IPS-18a (cell line): ENCODE measurements around the gene TBX5.

Experiments
- H3K27ac ChIP-seq: one replicate; pipeline ENCODE4 v1.5.1; 2013; ENCODE audit warnings: low read length
- H3K27me3 ChIP-seq: one replicate; pipeline ENCODE4 v1.6.1; 2013; ENCODE audit warnings: mild to moderate bottlenecking, low read length; ENCODE audit not compliant: control insufficient read depth, insufficient read depth
- H3K36me3 ChIP-seq: one replicate; pipeline ENCODE4 v1.6.1; 2013; ENCODE audit warnings: low read depth, low read length; ENCODE audit not compliant: control insufficient read depth
- H3K4me1 ChIP-seq: one replicate; pipeline ENCODE4 v1.6.1; 2013; ENCODE audit warnings: low read depth, low read length; ENCODE audit not compliant: control insufficient read depth
- H3K4me3 ChIP-seq: one replicate; pipeline ENCODE4 v1.5.1; 2013; ENCODE audit warnings: low read length
- H3K9ac ChIP-seq: one replicate; pipeline ENCODE4 v1.6.1; 2013; ENCODE audit warnings: mild to moderate bottlenecking, low read length, moderate library complexity
- H3K9me3 ChIP-seq: one replicate; pipeline ENCODE4 v1.6.1; 2013; ENCODE audit warnings: low read depth, low read length; ENCODE audit not compliant: control insufficient read depth

The TBX5 gene

DNA sequence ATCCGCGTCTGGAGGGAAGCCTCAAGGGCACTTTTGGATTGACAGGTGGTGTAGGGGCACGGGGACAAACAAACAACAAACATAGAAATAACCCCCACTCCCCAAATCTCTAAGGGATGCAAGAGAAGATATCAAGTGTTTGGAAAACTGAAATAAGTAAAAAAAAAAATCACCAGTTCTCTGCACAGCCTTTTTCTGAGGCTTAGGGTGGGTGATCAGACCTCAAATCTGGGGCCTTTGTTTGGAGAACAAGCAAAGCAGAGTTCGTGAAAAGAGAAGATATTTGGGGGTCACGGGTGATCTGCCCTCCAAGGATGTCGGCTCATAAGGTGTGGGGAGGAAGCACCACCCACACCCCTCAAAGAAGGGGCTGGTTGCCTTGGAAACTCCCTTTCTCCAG lies 10.7 kb downstream of the TBX5 start:
- Histone ChIP-seq H3K4me1 (peaks cover 35% of the 10 kb centered on the region), H3K27me3 (peaks cover 100% of the 10 kb centered on the region), H3K36me3 (no peaks in the 10 kb centered on the region), H3K27ac (no peak overlapping the region), H3K9me3 (no peaks in the 10 kb centered on the region), H3K4me3 (no peak overlapping the region), H3K9ac (no peak overlapping the region)

DNA sequence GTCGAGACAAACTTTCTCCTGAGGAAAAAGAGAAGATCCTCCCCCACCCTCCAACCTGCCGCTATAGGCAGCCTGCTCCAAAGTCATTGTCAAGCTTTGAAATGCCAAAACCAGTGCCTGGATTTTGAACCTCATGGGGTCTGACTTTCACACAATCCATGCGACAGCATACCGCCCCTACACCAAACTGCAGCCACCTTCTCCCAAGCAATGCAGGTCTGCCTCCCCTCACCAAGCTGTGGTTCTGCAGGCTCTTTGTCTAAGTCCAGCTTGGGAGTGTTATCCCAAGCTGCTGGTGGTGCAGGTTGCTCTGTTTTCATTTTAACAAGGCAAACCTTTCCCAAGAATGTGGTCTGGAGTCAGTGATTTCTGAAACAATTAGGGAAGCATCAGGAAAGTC lies 12.4 kb downstream of the TBX5 start:
- H3K36me3 ChIP-seq = no peaks in the 10 kb centered on the region
- no peak overlapping the region for H3K9ac ChIP-seq
- no peak overlapping the region for H3K4me3 ChIP-seq
- H3K4me1 ChIP-seq = peaks cover 20% of the 10 kb centered on the region
- no peaks in the 10 kb centered on the region for H3K9me3 ChIP-seq
- H3K27ac ChIP-seq = no peak overlapping the region
- H3K27me3 ChIP-seq = peaks cover 89% of the 10 kb centered on the region

DNA sequence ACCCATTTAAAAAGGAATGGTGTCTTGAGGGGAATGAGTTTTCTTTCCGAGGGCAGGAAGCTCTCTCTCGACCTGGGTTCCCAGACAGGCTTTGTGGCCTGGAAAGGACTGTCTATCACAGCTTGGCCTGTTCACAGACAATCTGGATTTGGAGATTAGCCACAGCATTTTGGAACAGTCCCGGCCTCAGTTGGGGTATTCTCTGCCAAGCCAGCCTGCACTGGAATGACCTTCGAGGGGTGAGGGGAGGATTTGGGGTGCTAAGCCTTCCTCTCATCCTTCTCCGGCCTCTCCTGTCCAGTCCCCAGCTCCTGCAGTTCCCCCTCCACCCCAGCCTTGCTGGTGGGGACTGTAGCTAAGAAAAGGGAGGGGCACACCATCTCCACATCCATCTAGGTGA lies 13.0 kb downstream of the TBX5 start:
- Histone ChIP-seq H3K9ac (no peak overlapping the region), H3K36me3 (no peaks in the 10 kb centered on the region), H3K27me3 (peaks cover 82% of the 10 kb centered on the region), H3K9me3 (no peaks in the 10 kb centered on the region), H3K4me3 (no peak overlapping the region), H3K4me1 (peaks cover 19% of the 10 kb centered on the region), H3K27ac (no peak overlapping the region)

DNA sequence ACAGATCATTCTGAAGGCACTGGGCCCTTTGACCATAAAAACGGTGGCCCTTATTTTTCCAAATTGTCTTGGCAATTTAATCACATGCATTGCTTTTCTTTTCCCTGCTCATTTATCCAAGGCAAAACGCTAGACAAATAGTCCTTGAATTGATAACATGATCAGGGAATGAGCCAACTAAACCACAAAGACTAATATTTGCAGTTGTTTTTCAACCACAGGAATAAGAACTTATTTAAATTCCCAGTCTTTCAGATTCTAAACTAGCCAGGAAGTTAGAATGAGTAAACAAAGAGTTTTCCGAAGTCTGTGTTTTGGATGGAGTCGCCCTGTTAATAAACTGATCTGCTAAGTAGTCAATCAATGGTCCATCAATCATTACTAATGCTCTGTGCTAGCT lies 14.9 kb downstream of the TBX5 start:
- Histone ChIP-seq H3K4me3 (no peak overlapping the region), H3K36me3 (no peaks in the 10 kb centered on the region), H3K9me3 (no peaks in the 10 kb centered on the region), H3K9ac (no peak overlapping the region), H3K4me1 (peaks cover 17% of the 10 kb centered on the region), H3K27me3 (peaks cover 64% of the 10 kb centered on the region), H3K27ac (no peak overlapping the region)

DNA sequence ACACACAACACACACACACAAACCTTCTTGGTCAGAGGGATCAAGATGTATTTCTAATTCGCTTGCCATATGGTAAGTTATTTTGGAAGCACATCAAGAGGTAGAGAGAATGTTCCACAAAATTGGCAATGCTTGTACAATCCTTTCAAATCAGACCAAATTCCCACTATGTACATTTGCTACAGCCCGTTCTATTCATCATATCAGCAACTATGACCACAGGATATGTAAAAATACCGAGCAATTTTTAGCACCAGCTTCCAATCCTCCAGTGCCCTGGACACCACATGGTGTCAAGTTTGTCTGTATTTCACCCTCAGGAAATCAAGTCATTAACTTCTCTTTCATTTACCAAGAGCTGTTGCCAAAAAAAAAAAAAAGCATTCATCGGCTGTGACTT lies 21.2 kb downstream of the TBX5 start:
- no peak overlapping the region for H3K27ac ChIP-seq
- H3K36me3 ChIP-seq = no peaks in the 10 kb centered on the region
- H3K9me3 ChIP-seq = no peaks in the 10 kb centered on the region
- peaks cover 6% of the 10 kb centered on the region for H3K27me3 ChIP-seq
- no peaks in the 10 kb centered on the region for H3K4me1 ChIP-seq
- H3K9ac ChIP-seq = no peak overlapping the region
- H3K4me3 ChIP-seq = no peak overlapping the region

DNA sequence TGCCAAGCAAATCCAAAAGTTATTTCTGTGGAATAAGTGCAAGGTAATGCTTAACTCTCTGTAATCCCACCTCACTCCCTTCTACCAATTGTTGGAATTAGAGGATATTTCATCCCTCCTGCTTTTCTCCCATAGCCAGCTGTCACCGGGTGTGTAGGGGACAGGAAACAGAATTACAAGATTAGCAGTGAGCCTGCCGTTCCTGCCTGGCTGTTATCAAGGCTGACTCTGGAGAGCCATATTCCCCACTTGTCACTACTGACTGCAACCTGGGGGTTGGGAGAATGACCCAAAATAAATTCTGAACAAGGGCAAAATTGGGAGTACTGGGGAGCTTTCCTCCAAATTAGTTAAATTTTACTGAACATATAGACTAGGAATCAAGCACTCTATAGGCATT lies 24.8 kb downstream of the TBX5 start:
- no peaks in the 10 kb centered on the region for H3K9me3 ChIP-seq
- no peak overlapping the region for H3K4me3 ChIP-seq
- H3K36me3 ChIP-seq = no peaks in the 10 kb centered on the region
- no peak overlapping the region for H3K9ac ChIP-seq
- peaks cover 5% of the 10 kb centered on the region for H3K27me3 ChIP-seq
- H3K27ac ChIP-seq = no peak overlapping the region
- H3K4me1 ChIP-seq = no peaks in the 10 kb centered on the region

DNA sequence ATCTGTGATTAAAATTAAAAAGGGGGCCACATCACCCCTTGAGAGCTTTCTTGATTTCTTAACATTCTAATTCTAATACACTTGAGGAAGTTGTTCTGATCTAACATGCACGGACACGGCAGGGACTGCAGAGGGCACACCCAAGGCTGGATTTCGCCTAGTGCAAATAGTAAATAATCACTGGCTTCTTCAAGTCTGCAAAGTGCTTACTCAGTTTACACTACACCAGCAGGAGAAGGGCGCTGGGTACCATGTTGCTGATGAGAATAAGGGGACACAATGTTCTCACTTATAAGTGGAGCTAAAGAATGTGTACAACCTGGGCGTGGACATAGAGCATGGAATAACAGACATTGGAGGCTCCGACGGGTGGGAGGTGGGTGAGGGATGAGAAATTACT lies 34.2 kb downstream of the TBX5 start:
- Histone ChIP-seq H3K9me3 (no peaks in the 10 kb centered on the region), H3K36me3 (no peaks in the 10 kb centered on the region), H3K4me1 (no peaks in the 10 kb centered on the region), H3K27ac (no peak overlapping the region), H3K27me3 (no peaks in the 10 kb centered on the region), H3K4me3 (no peak overlapping the region), H3K9ac (no peak overlapping the region)

DNA sequence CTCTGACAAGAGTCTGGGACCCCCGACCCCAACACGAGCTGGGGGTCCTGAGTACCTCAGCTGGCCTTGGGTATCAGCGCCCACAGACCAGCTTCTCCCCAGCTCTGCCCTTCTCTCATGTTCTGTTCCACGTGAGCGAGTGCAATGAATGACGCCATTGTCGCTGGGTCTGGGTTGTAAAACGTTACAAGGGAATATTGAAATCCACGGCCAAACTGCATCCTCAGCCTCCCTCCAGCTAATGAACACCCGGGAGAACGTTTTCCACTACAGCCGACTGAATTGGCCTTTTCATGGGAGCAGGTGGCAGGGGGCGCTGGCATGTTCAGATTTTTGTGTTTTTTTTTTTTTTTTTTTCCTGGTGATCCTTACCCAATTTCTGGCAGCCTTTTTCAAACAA lies 34.7 kb downstream of the TBX5 start:
- Histone ChIP-seq H3K27ac (no peak overlapping the region), H3K9ac (no peak overlapping the region), H3K9me3 (no peaks in the 10 kb centered on the region), H3K4me1 (no peaks in the 10 kb centered on the region), H3K27me3 (no peaks in the 10 kb centered on the region), H3K36me3 (no peaks in the 10 kb centered on the region), H3K4me3 (no peak overlapping the region)

DNA sequence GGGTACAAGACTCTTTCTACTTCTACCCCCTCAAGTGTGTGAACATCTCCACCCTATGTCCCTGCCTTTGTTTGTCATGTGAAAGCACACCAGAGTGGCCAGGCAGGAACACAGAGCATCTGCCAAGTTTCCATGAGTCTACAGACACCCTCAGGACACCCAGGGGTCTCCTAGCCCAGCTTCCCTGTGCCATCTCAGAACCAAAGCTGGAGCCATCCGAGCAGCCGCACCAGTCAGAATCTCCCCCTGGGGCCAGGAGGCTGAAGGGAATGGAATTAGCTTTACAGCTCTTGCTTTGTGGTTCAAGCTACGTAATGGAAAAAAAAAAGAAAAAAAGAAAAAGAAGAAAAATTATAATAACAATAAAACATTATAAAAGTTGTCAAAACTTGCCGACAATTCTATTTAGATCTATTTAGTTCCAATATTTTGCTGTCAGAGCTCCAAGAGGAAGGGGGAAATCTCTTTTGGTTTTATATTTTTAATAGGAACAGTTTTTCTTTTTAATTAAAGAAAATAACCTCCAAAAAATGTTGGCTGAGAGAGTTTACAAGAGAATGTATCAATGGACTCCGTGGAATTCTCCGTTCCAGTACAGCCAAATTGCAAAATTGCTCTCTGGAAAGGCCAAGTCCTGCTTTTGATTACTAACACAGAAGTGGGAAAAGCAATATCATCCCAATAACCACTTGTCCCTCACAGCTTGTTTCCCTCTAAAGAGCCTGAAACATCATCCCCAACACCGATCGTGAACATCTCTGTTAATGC lies 37.1 kb downstream of the TBX5 start:
- no peaks in the 10 kb centered on the region for H3K36me3 ChIP-seq
- no peaks in the 10 kb centered on the region for H3K9me3 ChIP-seq
- H3K27me3 ChIP-seq = no peaks in the 10 kb centered on the region
- no peaks in the 10 kb centered on the region for H3K4me1 ChIP-seq
- H3K4me3 ChIP-seq = no peak overlapping the region
- H3K27ac ChIP-seq = no peak overlapping the region
- no peak overlapping the region for H3K9ac ChIP-seq

DNA sequence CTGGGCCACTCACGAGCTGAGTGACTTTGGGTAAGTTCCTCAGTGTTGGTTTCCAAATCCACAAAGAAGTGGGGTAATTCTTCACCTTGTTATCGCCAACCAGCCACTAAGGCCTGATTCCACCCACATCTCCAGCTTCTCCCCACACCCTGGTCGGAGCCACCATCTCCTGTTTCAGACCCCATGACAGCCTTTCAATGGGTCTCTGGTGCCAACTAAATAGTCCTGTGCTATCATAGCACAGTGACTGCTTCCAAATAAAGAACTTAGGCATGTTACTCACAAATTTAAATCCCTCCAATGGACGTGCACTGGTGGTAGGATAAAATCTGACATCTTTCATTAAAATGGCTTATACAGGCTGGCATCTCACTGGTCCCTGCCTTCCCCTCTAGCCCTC lies 44.0 kb downstream of the TBX5 start:
- no peak overlapping the region for H3K27ac ChIP-seq
- H3K27me3 ChIP-seq = no peaks in the 10 kb centered on the region
- H3K4me1 ChIP-seq = no peaks in the 10 kb centered on the region
- H3K4me3 ChIP-seq = no peak overlapping the region
- H3K9ac ChIP-seq = no peak overlapping the region
- no peaks in the 10 kb centered on the region for H3K9me3 ChIP-seq
- H3K36me3 ChIP-seq = no peaks in the 10 kb centered on the region

DNA sequence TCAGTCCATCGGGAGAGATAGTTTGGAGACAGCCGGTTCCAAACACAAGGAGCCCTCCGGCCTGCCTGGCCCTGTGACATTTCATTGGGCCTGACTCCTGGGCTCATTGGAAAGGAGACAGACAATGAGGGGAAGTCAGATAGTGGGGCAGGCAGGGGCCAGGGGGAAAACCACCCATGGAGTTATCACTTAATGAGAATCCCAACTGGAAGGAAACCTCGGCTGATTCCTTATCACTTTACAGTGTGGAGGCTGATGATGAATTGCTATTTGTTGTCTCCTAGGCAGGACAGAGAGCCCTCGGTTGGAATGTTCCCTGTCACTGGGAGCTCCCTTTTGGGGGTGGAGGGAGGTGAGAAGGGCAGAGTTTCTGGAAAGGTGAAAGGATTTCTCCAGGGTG lies 44.4 kb downstream of the TBX5 start:
- Histone ChIP-seq H3K9me3 (no peaks in the 10 kb centered on the region), H3K27ac (no peak overlapping the region), H3K9ac (no peak overlapping the region), H3K27me3 (no peaks in the 10 kb centered on the region), H3K4me1 (no peaks in the 10 kb centered on the region), H3K36me3 (no peaks in the 10 kb centered on the region), H3K4me3 (no peak overlapping the region)

DNA sequence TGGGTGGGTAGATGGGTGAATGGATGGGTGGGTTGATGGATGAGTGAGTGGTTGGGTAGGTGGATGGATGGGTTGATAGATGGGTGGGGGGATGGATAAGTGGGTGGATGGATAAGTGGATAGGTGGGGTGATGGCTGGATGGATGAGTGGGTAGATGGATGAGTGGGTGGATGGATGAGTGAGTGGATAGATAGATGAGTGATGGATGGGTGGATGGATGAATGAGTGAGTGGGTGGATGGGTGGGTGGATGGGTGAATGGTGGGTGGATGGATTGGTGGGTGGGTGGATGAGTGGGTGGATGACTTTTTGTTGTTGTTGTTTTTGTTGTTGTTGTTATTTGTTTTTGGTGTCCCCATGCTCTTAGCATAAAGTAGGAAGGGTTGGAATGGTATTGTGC lies 45.5 kb downstream of the TBX5 start:
- H3K4me1 ChIP-seq = no peaks in the 10 kb centered on the region
- no peak overlapping the region for H3K27ac ChIP-seq
- no peak overlapping the region for H3K4me3 ChIP-seq
- no peaks in the 10 kb centered on the region for H3K27me3 ChIP-seq
- no peak overlapping the region for H3K9ac ChIP-seq
- no peaks in the 10 kb centered on the region for H3K36me3 ChIP-seq
- H3K9me3 ChIP-seq = no peaks in the 10 kb centered on the region
